ENCODE data around the gene CCS.
"Not testable (repeated sequence)": the region's sequence is repeated elsewhere in the genome, so short reads cannot be mapped to it uniquely, and the experiment has no call there.

Gene CCS

GRCh38 chr11:66591175-66591574, 1.8 kb upstream of the CCS start:
- no peak for DNase-seq (ENCODE audit: low spot score)

GRCh38 chr11:66593303-66593635, 284 bp downstream of the CCS start:
- DNase-seq (ENCODE audit: low spot score) = no peak

GRCh38 chr11:66593650-66594049, 665 bp downstream of the CCS start:
- DNase-seq (ENCODE audit: low spot score) = no peak

GRCh38 chr11:66595245-66595904, 2.4 kb downstream of the CCS start:
- DNase-seq (ENCODE audit: low spot score) = no peak

GRCh38 chr11:66598993-66599392, 6.0 kb downstream of the CCS start:
- DNase-seq (ENCODE audit: low spot score) = no peak

GRCh38 chr11:66600219-66600618, 7.2 kb downstream of the CCS start:
- no peak for DNase-seq (ENCODE audit: low spot score)

GRCh38 chr11:66600631-66601233, 7.7 kb downstream of the CCS start:
- no peak for DNase-seq (ENCODE audit: low spot score)

- DNase-seq (ENCODE audit: low spot score) = no peak
These were observed 10.1 kb downstream of the CCS start for GRCh38 chr11:66603072-66603471.

- DNase-seq (ENCODE audit: low spot score) = no peak
These were observed 11.2 kb downstream of the CCS start for GRCh38 chr11:66604155-66604554.

- not testable (repeated sequence) for DNase-seq (ENCODE audit: low spot score)
These were observed 13.6 kb downstream of the CCS start for GRCh38 chr11:66606608-66607007.

GRCh38 chr11:66607126-66607834, 14.3 kb downstream of the CCS start:
- peak; percentile 62 for DNase-seq (ENCODE audit: low spot score)

GRCh38 chr11:66609721-66610617, 17.0 kb downstream of the CCS start:
- DNase-seq (ENCODE audit: low spot score) = no peak

- no peak for DNase-seq (ENCODE audit: low spot score)
These were observed 19.5 kb downstream of the CCS start for GRCh38 chr11:66612458-66612857.

GRCh38 chr11:66614073-66614472, 21.1 kb downstream of the CCS start:
- DNase-seq (ENCODE audit: low spot score) = no peak

- DNase-seq (ENCODE audit: low spot score) = peak; percentile 99
These were observed 23.6 kb downstream of the CCS start, which contains the start of gene RBM14 for GRCh38 chr11:66616379-66617154. Gene RBM14, plus strand, starts transcription at chr11:66616630. Its CDS starts 91 bp downstream, at chr11:66616721.

- DNase-seq (ENCODE audit: low spot score) = peak; percentile 46
These were observed 24.3 kb downstream of the CCS start for GRCh38 chr11:66617155-66617834.

GRCh38 chr11:66619080-66619554, 26.1 kb downstream of the CCS start:
- peak; percentile 50 for DNase-seq (ENCODE audit: low spot score)

- no peak for DNase-seq (ENCODE audit: low spot score)
These were observed 31.5 kb downstream of the CCS start for GRCh38 chr11:66624450-66624849.

- DNase-seq (ENCODE audit: low spot score) = no peak
These were observed 32.2 kb downstream of the CCS start for GRCh38 chr11:66625041-66625751.

- DNase-seq (ENCODE audit: low spot score) = no peak
These were observed 32.8 kb downstream of the CCS start for GRCh38 chr11:66625752-66626149.
